Measurements from ENCODE around the gene WWOX. TPM values are rescaled to one million over a fixed set of nuclear protein-coding genes. Genes with fewer than 3 reads are reported as not detected.

WWOX gene
- total and polyA plus RNA-seq, 2 of the 13 experiments (the other 11 are each of a cell fraction or from before 2014, with no cell fraction given) = 9.1 to 37.4 TPM

- TF ChIP-seq ZMYM4 (CRISPR knock-in tag; IDR thresholded peaks at IDR 0.05) (0 out of 2 replicates have a peak, but pooled peaks have one; percentile 24), FOSL2 (CRISPR knock-in tag; IDR thresholded peaks at IDR 0.05) (0 out of 2 replicates have a peak, but pooled peaks have one; percentile 17), TRAFD1 (CRISPR knock-in tag; IDR thresholded peaks at IDR 0.05; ENCODE audit: borderline replicate concordance) (no peak), NCOA1 (CRISPR knock-in tag; IDR thresholded peaks at IDR 0.05) (0 out of 2 replicates have a peak, but pooled peaks have one; percentile 31), FOXO4 (CRISPR knock-in tag; conservative IDR thresholded peaks at IDR 0.05) (0 out of 2 replicates have a peak, but pooled peaks have one; percentile 25), ATF1 (CRISPR knock-in tag; IDR thresholded peaks at IDR 0.05) (no peak)
- CTCF ChIA-PET (ENCODE audit: low intra/inter-chr PET ratio, low total read pairs) = no interaction called here
- H3K27me3 ChIP-seq (ENCODE audit: control insufficient read depth in 1 of 2, insufficient read depth in 2 of 2, low read length in 2 of 2) = no peaks in the 10 kb centered on the region
- H3K4me2 ChIP-seq (ENCODE audit: low read depth, low read length) = no peak overlapping the region
- H3K79me2 ChIP-seq (ENCODE audit: insufficient read depth, low read length) = no peaks in the 10 kb centered on the region
- H3K27ac ChIP-seq (ENCODE audit: extremely low read length, insufficient read depth, low read length) = no peak overlapping the region
- 12% methylated on average over 2 of the region's 2 CpGs for WGBS (ENCODE audit: low lambda C conversion rate)
- BruUV-seq (replicated peaks) = no TSS peak
- H4K20me1 ChIP-seq (ENCODE audit: insufficient read depth, low read length) = no peaks in the 10 kb centered on the region
- POLR2A ChIA-PET = no interaction called here
- H3K9ac ChIP-seq (ENCODE audit: insufficient read depth, low read depth, low read length) = no peak overlapping the region
- DNase-seq (ENCODE audit: low spot score) (peak; percentile 31), FAIRE-seq (no peak), ATAC-seq (peak; percentile 38; the same call in 2 of the 3 replicates)
- H3K4me3 ChIP-seq (replicated peaks in 1 of 3; ENCODE audit: insufficient read depth in 1 of 3, low read depth in 2 of 3, low read length in 3 of 3) = no peak overlapping the region
- in situ Hi-C loops (cut with HindIII; ENCODE audit: extremely low pct_ligation_motif_present, low pct_unique_long_range_greater_than_20kb) (no loop called here), intact Hi-C loops (cut with micrococcal nuclease; ENCODE audit: unreplicated experiment) (no loop called here)
- no peak overlapping the region for H2AFZ ChIP-seq (ENCODE audit: low read length)
- H3K4me1 ChIP-seq (ENCODE audit: insufficient read depth, low read length) = peaks cover 16% of the 10 kb centered on the region
- H3K36me3 ChIP-seq (replicated peaks in 1 of 2; ENCODE audit: control insufficient read depth in 1 of 2, insufficient read depth in 2 of 2, low read length in 2 of 2) = no peaks in the 10 kb centered on the region
- no peaks in the 10 kb centered on the region for H3K9me3 ChIP-seq (ENCODE audit: low read length)
Measured at GRCh38 chr16:78689028-78689427, 589.6 kb downstream of the WWOX start.
